Measurements from ENCODE around the gene AWAT2. TPM values are rescaled to one million over a fixed set of nuclear protein-coding genes. Genes with fewer than 3 reads are reported as not detected.

AWAT2 gene
- total and polyA plus RNA-seq, 2 donors (not counting 1 experiment from before 2014, with no cell fraction given) = not detected

DNA sequence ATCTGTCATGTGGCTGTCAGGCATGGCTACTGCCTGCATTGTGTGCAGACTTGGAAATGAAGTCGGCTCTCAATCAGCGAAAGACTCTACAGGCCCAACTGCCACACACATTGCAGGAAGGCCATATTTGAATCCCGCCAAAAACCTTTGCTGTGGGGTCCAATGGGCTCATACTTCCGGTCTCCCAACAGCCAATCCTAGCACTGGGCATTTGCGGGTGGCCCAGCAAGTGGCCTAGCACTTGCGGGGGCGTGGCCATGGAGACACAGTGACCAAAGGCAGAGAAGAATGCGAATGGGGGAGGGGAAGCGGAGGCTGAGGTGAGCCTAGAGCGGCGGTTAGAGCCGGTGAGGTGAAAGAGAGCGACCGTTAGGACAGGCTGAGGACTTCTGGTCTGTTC is 12.3 kb upstream of the AWAT2 start, which contains the start of gene OTUD6A:
Gene OTUD6A, plus strand, starts transcription at position 382 of the 400 bp plus-strand sequence. CDS start 68 bp downstream, outside the sequence.
- H3K27me3 ChIP-seq (replicated peaks in 1 of 4; ENCODE audit: control extremely low read depth in 1 of 4, control insufficient read depth in 3 of 4, insufficient read depth in 4 of 4, low read length in 3 of 4) = no peaks in the 10 kb centered on the region
- no peak within 1 kb of the TSS for H3K27ac Mint-ChIP-seq
- 92% methylated on average over 11 of the region's 14 CpGs for WGBS (ENCODE audit: insufficient coverage)

DNA sequence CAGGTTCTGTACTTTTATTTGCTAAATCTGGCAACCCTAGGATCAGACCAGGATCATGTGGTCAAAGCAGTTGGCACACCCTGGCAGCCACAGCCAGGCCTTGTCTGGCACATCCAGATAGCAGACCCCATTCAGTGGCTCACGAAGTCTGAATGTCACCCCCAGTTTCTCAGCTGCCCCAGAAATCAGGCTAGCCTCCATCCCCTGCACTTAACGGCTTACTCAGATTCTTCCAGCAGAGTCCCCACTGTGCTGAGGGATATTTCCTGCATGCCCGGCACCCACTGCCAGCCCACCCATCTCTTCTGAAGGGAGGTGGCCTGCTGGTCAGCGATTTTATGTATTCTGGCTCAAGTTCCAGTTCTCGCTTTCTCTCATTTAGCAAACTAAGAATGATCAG is 4.7 kb upstream of the AWAT2 start:
- H3K4me3 Mint-ChIP-seq = no peak overlapping the region
- WGBS (ENCODE audit: insufficient coverage) = 80% methylated on average over 1 of the region's 5 CpGs
- Histone ChIP-seq H3K4me2 (replicated peaks; ENCODE audit: low read depth, low read length, poor library complexity, severe bottlenecking) (no peak overlapping the region), H3K27ac (ENCODE audit: low read length in 2 of 2) (no peak overlapping the region), H3K36me3 (replicated peaks in 1 of 2; ENCODE audit: control extremely low read depth in 1 of 2, control insufficient read depth in 1 of 2, extremely low read depth in 1 of 2, insufficient read depth in 2 of 2, low read length in 1 of 2) (no peaks in the 10 kb centered on the region), H3K9ac (ENCODE audit: low read length) (no peak overlapping the region), H4K20me1 (ENCODE audit: control insufficient read depth, insufficient read depth, low read length, poor library complexity, severe bottlenecking) (no peaks in the 10 kb centered on the region), H3K4me3 (ENCODE audit: control extremely low read depth in 1 of 5, extremely low read depth in 1 of 5, insufficient read depth in 1 of 5, low read depth in 2 of 5, low read length in 4 of 5) (no peak overlapping the region), H2AFZ (ENCODE audit: insufficient read depth, low read depth, low read length, poor library complexity, severe bottlenecking) (no peak overlapping the region), H3K27me3 (replicated peaks in 1 of 4; ENCODE audit: control extremely low read depth in 1 of 4, control insufficient read depth in 3 of 4, insufficient read depth in 4 of 4, low read length in 3 of 4) (no peaks in the 10 kb centered on the region), H3K4me1 (ENCODE audit: control insufficient read depth in 2 of 2, insufficient read depth in 2 of 2, low read length in 2 of 2) (no peaks in the 10 kb centered on the region), H3K79me2 (ENCODE audit: control insufficient read depth, insufficient read depth, low read length) (no peaks in the 10 kb centered on the region), H3K9me3 (ENCODE audit: control extremely low read depth in 1 of 3, control insufficient read depth in 2 of 3, insufficient read depth in 1 of 3, low read length in 2 of 3) (no peaks in the 10 kb centered on the region)
- ATAC-seq (ENCODE audit: low read depth) = no peak
- no peaks in the 10 kb centered on the region for H3K4me1 Mint-ChIP-seq
- no peak for DNase-seq
- ChIA-PET POLR2A (no interaction called here), CTCF (no interaction called here)
- intact Hi-C loops (cut with micrococcal nuclease) = no loop called here
- TF ChIP-seq, protein P1, sequence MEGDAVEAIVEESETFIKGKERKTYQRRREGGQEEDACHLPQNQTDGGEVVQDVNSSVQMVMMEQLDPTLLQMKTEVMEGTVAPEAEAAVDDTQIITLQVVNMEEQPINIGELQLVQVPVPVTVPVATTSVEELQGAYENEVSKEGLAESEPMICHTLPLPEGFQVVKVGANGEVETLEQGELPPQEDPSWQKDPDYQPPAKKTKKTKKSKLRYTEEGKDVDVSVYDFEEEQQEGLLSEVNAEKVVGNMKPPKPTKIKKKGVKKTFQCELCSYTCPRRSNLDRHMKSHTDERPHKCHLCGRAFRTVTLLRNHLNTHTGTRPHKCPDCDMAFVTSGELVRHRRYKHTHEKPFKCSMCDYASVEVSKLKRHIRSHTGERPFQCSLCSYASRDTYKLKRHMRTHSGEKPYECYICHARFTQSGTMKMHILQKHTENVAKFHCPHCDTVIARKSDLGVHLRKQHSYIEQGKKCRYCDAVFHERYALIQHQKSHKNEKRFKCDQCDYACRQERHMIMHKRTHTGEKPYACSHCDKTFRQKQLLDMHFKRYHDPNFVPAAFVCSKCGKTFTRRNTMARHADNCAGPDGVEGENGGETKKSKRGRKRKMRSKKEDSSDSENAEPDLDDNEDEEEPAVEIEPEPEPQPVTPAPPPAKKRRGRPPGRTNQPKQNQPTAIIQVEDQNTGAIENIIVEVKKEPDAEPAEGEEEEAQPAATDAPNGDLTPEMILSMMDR (IDR thresholded peaks at IDR 0.05) = no peak
- no peak for TF ChIP-seq EZH2 (IDR thresholded peaks at IDR 0.05; ENCODE audit: borderline replicate concordance, insufficient read depth, low read depth, low read length, poor library complexity, severe bottlenecking)
- H3K27me3 Mint-ChIP-seq = no peaks in the 10 kb centered on the region
- no peaks in the 10 kb centered on the region for H3K9me3 Mint-ChIP-seq (ENCODE audit: insufficient read depth)
- H3K27ac Mint-ChIP-seq = no peak overlapping the region

More for the DNA sequence above, 12.3 kb upstream of the AWAT2 start, which contains the start of gene OTUD6A:
- H3K4me1 Mint-ChIP-seq = no peaks in the 10 kb centered on the region
- Histone ChIP-seq H2AFZ (ENCODE audit: insufficient read depth, low read depth, low read length, poor library complexity, severe bottlenecking) (no peak within 1 kb of the TSS), H3K4me1 (ENCODE audit: control insufficient read depth in 2 of 2, insufficient read depth in 2 of 2, low read length in 2 of 2) (no peaks in the 10 kb centered on the region), H3K4me2 (replicated peaks; ENCODE audit: low read depth, low read length, poor library complexity, severe bottlenecking) (no peak within 1 kb of the TSS), H3K36me3 (replicated peaks in 1 of 2; ENCODE audit: control extremely low read depth in 1 of 2, control insufficient read depth in 1 of 2, extremely low read depth in 1 of 2, insufficient read depth in 2 of 2, low read length in 1 of 2) (no peaks in the 10 kb centered on the region), H3K9ac (ENCODE audit: low read length) (no peak within 1 kb of the TSS), H3K9me3 (ENCODE audit: control extremely low read depth in 1 of 3, control insufficient read depth in 2 of 3, insufficient read depth in 1 of 3, low read length in 2 of 3) (no peaks in the 10 kb centered on the region), H3K4me3 (ENCODE audit: control extremely low read depth in 1 of 5, extremely low read depth in 1 of 5, insufficient read depth in 1 of 5, low read depth in 2 of 5, low read length in 4 of 5) (no peak within 1 kb of the TSS), H3K79me2 (ENCODE audit: control insufficient read depth, insufficient read depth, low read length) (no peaks in the 10 kb centered on the region), H4K20me1 (ENCODE audit: control insufficient read depth, insufficient read depth, low read length, poor library complexity, severe bottlenecking) (no peaks in the 10 kb centered on the region), H3K27ac (ENCODE audit: low read length in 2 of 2) (no peak within 1 kb of the TSS)
- TF ChIP-seq, protein P1 (IDR thresholded peaks at IDR 0.05) = no peak
- no peak for TF ChIP-seq EZH2 (IDR thresholded peaks at IDR 0.05; ENCODE audit: borderline replicate concordance, insufficient read depth, low read depth, low read length, poor library complexity, severe bottlenecking)
- ATAC-seq (ENCODE audit: low read depth) (no peak), DNase-seq (no peak)
- no peak within 1 kb of the TSS for H3K4me3 Mint-ChIP-seq
- ChIA-PET CTCF (no interaction called here), POLR2A (no interaction called here)
- intact Hi-C loops (cut with micrococcal nuclease) = no loop called here
- H3K27me3 Mint-ChIP-seq = peaks cover 5% of the 10 kb centered on the region
- H3K9me3 Mint-ChIP-seq (ENCODE audit: insufficient read depth) = no peaks in the 10 kb centered on the region
